Activated T-cell treated with anti-CD3 and anti-CD28 coated beads for 24 hours (primary cell): Measurements from ENCODE around the gene IFIH1.

Experiments
- DNase-seq: peaks from one replicate; pipeline ENCODE4 v3.0.0-alpha.2; 2020; ENCODE audit warnings: low read depth

IFIH1 gene

DNA sequence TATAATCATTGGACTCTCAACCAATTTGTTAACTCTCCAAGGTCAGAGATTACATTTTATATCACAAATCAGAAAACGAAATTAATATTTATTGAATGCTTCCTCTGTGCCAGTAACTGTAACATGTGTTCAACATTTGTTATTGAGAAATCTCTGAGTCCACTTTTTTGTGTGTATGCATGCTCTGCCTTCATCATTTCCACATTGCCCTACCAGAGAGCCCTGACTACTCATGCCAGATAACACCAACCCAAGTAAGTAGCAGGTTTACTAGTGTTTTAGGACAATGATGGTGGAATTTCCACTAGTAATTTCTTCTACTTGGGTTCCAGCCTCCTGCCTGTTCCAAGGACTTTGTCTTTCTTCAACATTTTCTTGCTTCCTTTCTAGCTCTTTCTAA, 61.1 kb downstream of the IFIH1 start:
- no peak for DNase-seq

DNA sequence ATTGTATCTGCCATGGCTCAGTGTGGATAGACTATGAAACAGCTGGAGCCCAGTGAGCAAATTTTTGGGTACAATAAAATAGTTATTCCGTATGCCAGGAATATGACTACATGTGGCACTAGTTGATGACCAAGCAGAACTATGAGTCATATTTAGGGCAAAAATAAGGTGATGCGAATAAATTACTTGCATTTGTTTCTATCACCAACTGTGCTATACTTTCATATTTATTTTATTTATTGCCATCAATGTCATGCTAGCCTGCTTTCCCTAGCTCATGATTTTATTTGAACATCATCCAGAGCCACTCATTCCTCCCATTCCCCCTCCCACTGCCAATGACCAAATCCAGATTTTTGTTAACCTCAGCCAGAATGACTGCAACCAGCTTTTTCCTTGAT, 61.9 kb downstream of the IFIH1 start:
- DNase-seq, result no peak

DNA sequence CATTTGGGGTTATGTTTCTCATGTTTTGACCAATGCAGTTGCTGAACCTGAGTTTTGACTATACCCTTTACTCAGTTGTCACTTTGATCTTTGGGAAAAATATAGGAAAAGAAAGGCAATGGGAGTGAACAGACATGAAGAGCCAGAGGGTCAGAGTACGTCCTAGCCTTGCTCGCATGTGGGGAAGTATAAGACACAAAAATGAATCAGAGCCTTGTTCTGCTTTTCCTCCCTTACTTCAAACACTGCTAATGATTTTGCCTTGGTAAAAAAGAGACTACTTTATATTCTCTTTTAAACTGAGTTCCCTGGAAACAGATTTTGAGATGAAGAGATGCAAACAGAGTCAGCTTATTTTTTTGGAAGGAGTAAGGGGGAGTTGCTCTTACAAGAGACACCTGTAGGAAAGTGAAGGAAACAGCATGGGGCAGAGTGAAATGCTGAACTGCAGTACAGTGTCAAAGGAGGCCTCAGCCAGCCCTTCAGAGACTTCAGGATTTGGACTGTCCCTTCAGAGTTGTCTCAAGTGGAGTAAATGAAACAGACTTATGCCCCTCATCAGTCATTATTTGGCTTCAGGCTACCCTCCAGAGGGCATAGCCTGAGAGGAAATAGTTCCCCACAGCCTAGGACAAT, 64.1 kb downstream of the IFIH1 start:
- DNase-seq, result no peak

DNA sequence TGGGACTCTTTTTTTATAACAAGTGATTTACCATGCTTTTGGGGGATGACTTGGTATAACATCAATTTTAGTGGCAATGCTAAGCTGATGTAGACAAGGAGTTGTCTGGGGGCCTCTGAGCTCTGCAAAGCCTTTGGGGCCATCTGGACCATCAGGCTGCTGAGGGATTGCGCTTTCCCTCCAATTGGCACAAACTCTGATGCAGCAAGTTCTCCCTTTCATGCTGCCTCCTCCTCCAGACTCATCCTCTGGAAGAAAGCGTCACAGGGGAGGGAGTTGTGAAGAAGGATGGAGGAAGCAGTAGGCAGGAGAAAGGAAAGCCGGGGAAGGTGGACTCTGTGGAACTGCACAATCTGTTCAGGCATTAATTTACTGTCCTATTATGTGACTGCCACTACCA, 65.0 kb downstream of the IFIH1 start:
- no peak for DNase-seq

DNA sequence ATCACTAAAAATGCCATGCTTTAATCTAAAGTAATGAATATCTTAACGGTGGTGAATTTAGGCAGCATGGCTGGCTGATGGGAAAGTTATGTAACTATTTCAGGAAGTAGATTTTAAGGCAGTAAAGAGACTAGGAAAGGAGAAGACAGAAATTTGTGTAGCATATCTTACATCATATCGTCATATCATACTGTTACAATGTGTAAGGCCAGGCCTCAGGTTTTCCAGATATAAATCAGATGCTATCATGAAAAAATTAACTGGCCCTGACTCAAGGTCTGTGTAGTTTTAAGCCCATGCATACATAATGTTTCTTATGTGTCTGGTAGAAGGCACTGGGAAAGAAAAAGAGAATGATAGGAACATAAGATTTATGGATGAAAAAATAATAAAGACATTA, 66.3 kb downstream of the IFIH1 start:
- DNase-seq, result no peak

DNA sequence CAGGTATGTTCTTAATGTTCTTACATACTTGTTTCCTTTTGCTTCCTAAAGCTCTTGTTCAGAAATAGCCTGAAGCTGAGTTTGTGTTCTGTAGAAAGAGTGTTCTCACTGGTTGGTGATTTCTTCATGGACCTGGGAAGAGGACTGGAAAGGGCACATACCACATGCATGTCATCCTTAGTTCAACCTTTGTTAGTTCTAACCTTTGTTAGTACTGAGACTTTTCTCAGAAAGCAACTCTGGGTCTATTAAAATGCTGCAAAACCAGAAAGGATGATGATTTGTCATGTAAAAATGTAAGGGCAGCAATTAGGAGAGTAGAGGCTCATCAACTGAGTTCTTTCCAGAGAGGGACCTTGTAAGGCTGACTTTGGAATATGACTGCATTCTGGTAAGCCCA, 72.7 kb downstream of the IFIH1 start:
- no peak for DNase-seq

DNA sequence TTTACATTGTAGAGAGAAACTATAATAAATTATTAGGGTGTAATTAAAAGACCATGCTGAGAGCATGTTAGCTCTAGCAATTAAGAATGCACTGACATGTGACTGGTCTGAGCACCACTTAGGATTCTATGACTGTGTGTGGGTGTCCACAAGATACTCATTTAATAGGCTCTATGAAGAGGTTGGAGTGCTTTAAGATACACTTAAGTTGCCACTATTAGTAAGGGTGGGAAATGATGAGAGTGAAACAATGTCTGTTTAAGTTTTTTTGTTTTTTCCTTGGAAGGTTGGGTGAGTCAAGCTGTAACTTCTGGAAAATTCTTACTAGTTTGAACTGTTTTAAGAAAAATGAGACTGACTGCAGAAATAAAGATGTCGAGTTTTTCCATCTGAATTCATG, 73.4 kb downstream of the IFIH1 start:
- DNase-seq, result no peak

DNA sequence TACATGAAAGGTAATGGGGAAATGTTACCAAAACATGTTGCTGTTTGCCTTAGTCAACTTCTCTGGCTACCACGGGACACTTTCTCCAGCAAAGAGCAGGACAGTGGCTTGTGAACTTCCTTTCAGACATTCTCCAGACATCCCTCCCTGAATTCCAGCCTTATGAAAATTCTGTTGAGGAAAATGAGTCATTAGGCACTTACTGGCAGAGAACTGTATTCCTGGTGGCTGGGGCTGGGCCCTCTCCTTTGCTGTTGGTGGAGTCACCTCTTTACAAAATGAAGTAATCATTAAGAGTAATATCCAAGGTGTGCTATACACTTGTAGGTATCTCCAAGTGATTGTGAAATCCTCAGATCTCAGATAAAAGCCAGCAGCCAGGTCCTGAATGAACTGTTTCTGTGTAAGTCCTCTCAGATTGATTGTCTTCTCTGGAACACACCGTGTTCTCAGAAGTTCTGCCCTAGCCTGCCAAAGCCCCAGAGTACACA, 73.9 kb downstream of the IFIH1 start:
- no peak for DNase-seq

DNA sequence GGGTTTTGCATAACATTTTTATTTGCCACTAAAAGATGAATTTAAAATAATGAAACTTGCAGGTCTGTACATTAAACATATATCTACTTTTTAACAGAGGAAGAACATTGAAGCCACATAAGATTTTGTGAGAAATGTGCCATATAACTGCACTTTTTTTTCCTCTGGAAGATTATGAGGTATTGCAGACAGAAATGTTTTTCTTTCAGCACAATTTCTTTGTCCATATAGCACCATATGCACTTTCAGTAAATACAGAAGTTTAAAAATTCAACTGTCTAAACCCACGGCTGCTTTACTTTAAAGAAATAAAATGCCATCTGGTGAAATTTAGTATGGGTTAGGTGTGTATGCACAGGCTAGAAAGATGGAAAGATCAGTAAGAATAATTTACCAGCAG, 74.8 kb downstream of the IFIH1 start:
- no peak for DNase-seq

DNA sequence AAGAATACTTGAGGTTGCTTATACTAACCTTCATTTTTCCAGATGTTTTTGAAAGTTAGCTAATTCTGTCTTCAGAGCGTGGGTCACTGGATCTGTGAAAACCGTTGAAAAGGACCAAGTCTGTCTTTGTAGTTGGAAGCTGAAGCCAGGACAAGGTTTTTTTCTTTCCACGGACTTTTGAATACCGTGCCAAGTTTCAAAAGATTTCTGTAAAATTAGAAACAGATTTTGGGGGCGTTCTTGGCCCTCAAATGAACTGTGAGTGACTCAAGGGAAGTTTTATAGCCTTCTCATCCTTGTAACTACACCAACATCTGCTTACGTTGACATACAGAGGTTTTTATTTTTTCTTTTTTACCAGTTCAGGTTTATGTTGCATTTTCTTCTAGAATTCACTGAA, 75.2 kb downstream of the IFIH1 start, which contains the start of gene FAP:
Gene FAP (minus strand): TSS at position 152 of the 400 bp plus-strand sequence. CDS start 118 bp downstream, at position 34.
- no peak for DNase-seq

DNA sequence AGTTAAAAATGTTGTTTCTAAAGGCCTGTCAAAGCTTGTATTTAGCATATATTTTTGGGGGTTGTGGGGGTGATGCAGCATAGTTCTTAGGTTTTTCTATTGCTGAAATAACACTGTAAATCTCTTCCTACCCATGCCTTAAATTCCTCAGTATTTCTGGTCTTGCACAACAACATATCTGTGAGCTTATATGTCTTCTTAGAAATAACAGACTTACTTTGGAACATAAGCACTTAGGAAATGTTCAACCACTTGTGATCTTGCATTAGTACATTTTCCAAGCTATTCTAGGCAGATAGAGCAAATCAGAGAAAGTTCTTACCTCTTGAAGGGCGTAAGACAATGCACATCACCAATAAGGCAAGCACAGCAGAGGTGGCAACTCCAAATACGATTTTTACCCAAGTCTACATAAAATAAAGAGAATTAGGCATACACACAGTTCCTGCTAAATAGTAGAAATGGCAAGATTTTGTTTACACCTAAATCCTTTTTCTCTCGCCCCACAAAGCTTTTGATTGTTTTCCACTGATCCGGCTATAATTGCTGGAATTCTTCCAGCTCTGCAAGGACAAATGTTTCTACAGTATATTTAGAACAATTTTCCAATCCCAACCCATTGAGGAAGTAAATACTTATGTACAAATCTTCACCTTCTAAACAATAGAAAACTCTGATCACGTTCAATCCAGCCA, 75.8 kb downstream of the IFIH1 start:
- DNase-seq, result no peak

DNA sequence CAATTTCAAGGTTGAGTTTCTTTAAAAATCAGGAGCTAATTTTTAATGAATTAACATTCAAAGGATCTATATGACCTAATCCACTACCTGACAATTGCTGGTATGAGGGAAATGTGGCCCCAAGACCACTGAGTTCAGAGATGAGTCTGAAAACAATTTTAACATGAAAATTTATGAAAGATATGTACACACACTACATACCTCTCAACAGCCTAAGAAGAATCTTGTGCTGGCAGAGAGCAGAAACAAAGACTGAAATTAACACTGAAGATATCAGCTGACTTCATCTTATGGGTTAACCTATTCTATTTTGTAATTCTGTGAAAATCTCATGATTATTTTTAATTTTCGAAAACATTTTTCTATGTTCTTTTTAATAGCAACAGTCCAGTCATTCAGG, 76.9 kb downstream of the IFIH1 start:
- DNase-seq, result no peak

DNA sequence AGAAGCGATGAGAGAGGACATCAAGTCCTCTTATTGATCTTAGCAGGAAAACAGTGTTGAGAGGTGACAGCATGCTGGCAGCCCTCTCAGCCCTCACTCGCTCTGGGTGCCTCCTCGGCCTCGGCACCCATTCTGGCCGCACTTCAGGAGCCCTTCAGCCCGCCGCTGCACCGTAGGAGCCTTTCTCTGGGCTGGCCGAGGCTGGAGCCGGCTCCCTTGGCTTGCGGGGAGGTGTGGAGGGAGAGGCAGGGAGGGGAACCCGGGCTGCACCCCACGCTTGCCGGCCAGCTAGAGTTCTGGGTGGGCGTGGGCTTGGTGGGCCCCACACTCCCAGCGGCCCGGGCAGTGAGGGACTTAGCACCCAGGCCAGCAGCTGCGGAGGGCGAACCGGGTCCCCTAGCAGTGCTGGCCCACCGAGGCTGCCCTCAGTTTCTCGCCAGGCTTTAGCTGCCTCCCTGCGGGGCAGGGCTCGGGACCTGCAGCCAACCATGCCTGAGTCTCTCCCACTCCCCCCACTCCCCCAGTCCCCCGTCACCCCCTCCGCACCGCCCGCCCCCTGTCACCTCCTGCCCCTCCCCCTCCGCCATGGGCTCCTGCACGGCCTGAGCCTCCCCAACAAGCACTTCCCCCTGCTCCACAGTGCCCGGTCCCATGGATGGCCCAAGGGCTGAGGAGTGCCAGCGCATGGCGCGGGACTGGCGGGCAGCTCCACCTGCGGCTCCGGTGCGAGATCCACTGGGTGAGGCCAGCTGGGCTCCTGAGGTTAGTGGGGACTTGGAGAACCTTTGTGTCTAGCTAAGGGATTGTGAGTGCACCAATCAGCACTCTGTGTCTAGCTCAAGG, 83.6 kb downstream of the IFIH1 start:
- DNase-seq, result no peak

DNA sequence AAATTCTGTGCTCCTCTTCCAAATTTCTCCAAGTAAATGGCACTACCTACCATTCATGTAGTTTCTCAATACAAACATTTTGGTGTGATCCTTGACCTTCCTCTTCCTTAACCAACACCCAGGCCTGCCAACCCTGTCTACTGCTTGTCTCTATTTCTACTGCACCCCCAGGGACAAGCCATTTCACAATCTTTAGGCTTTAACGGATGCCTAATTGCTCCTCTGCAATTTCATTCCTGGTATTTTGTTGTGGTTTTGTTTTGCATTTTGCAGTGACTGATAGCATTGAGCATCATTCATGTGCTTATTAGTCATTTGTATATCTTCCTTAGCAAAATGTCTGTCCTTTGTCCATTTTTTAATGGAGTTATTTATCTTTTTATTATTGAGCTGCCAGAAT, 85.3 kb downstream of the IFIH1 start:
- DNase-seq, result no peak

DNA sequence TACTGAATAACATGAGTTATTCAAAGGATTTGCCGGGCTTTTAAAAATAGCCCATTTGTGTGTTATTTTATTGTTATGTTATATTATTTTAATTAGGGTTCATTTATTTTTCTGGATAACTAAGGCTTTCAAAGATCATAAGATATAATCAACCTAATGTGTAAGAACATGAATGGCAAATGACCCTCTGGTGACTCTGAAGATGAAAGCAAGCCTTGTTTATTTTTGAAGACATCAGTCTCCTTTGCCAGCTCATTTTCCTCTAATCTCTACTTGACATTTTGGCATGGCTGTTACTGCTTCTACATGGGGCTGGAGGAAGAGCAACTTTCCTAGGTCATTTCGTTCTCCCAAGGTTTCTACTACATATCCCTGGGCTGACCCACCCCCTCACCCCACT, 85.8 kb downstream of the IFIH1 start:
- no peak for DNase-seq

DNA sequence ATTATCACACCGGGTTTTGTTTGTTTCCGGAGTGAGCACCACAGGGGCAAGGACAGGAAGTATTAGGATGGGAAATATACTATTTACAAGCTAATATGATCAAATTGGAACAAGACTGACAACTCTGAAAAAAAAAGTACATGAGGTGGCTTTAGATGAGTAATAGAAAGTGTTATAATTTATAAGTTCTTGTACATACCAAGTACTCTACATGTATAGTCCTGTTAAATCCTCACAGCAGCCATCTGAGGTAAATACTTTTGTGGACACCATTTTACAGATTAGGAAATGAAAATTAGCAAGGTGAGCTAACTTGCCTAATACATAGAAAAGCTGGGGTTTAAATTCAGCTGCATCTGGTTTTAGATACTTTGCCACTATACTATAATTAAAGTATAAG, 86.5 kb downstream of the IFIH1 start:
- DNase-seq, result no peak

DNA sequence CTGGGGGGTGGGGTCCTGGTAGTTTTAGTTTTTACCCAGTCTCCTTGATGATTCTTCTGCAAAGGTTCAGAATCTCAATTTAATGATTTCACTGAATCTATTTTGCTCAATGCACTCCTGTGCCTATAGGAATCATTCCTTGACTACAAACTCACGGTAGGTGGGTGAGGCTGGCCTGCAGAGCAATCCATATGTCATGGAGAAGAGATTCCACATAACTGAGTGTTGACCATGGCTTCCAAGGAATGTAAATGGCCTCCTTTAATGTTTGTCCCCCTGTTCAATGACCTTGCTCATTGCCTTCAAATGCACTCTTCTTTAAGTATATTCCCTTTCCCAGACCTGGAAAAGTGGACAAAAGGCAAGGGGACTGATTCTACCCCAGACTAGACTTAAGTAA, 87.7 kb downstream of the IFIH1 start:
- DNase-seq, result no peak

DNA sequence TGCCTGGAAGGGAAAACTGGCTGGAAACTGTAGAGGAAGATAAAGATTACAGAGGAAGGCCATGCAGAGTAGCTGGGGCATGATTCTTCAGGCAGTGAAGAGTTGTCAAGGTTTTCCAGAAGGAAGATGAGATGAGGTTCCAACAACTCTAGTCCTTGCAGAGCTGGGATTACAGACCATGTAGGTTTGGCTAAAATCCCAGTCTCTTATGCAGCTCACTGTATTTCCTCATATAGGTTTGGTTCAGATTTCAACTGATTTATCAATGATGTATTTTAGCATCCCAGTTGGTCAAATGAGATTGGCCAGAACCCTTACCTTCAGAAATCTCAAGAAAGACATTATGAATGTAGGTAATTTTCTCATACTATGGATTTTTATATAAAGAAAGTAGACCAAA, 91.6 kb downstream of the IFIH1 start:
- DNase-seq, result no peak

DNA sequence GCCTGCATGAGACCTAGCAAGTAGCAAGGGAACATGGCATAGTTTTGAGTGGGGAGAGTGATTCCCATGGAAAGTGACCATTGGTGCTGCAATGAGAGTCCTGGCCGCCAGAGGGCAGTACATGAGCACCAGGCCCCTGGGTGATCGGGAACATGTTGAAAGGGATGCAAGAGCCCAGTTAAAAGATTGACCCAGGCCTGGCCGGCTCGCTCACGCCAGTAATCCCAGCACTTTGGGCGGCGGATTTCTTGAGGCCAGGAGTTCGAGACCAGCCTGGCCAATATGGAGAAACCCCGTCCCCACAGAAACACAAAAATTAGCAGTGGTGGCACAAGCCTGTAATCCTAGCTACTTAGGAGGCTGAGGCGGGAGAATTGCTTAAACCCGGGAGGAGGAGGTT, 97.4 kb downstream of the IFIH1 start:
- DNase-seq, result peak; percentile 26

DNA sequence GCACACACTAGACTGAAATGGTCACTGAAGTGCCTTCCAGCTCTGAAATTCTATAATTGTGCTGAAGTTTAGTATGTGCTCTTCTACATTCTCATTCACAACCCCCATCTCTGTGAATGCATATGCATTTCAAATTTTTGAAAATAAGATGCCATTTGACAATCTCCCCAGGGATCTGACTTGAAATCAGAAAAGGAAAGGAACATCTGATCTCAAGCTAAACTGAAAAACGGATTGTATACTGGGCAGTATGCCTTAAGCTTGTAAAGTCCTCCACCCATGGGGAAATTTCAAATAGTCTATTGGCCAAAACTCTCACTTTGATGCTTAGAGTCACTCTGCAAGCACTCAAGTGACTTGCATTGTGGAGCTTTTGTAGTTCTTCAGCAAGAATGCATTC, 98.1 kb downstream of the IFIH1 start:
- DNase-seq, result no peak

DNA sequence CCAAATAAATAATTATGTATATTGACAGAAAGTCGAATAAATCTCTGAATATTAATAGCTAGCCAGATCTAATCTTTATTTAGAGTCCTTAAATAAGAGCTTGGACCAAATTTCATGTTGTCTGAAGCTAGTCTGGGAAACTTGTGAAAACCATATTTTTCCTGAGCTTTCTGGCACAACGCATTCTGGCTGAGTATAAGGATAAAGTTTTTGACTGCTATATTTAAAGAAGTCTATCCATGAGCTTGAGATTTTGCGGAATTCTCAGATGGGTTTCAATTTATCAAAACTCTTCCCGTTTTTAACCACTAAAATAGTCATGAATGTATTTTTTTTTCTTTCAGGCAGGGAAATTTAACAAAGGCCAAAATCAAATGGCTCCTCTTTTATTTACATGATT, 99.1 kb downstream of the IFIH1 start:
- DNase-seq, result no peak

DNA sequence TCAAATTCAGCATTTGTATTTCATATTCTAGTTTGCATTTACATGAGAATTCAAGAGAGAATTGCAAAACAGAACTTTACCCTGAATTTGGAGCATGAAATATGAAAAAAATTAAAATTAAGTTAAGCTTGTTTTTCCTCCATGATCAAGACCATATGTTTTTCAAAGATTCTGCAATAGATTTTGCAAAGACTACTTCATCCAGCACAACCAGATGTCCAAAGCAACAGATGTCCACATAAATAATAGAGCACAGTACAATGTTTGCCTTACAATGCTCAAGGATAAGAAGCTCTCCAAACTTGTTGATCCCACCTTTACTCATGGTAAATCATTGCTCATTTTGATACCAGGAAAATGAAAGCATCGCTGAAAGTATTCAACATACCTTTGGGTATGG, 100.9 kb downstream of the IFIH1 start:
- DNase-seq, result no peak
